Liver (tissue), 3 donors: ENCODE results near the gene PPP4R1.

ENCODE experiments used
- EGR1 ChIP-seq, 2 donors: IDR thresholded peaks; 2 replicates each; pipeline ENCODE4 v1.6.1; 2016 to 2018; ENCODE audit warnings: antibody characterized with exemption in 2 of 2, low read depth in 2 of 2
- FOXA1 ChIP-seq: IDR thresholded peaks from 2 replicates; pipeline ENCODE4 v1.6.1; 2016; ENCODE audit warnings: antibody characterized with exemption
- FOXA2 ChIP-seq: IDR thresholded peaks from 2 replicates; pipeline ENCODE4 v1.6.1; 2016; ENCODE audit warnings: antibody characterized with exemption
- HNF4A ChIP-seq, 2 donors: conservative IDR thresholded peaks; 2 replicates each; pipeline ENCODE4 v1.6.1; 2016; ENCODE audit warnings: antibody characterized with exemption in 2 of 2, mild to moderate bottlenecking in 2 of 2
- HNF4G ChIP-seq: IDR thresholded peaks from 2 replicates; pipeline ENCODE4 v1.6.1; 2016; ENCODE audit warnings: antibody characterized with exemption
- JUND ChIP-seq, 2 donors: IDR thresholded peaks; 2 replicates each; pipeline ENCODE4 v1.6.1; 2016; ENCODE audit warnings: antibody characterized with exemption in 2 of 2
- REST ChIP-seq: IDR thresholded peaks from 2 replicates; pipeline ENCODE4 v1.6.1; 2016; ENCODE audit warnings: antibody characterized with exemption, mild to moderate bottlenecking
- SP1 ChIP-seq: IDR thresholded peaks from 2 replicates; pipeline ENCODE4 v1.6.1; 2018; ENCODE audit warnings: antibody characterized with exemption, mild to moderate bottlenecking
- TAF1 ChIP-seq: conservative IDR thresholded peaks from 2 replicates; pipeline ENCODE4 v1.6.1; 2016; ENCODE audit warnings: antibody characterized with exemption, mild to moderate bottlenecking
- TF ChIP-seq, protein P1 (sequence below): fragments of 150-350 bp; IDR thresholded peaks from 2 replicates; pipeline ENCODE4 v1.5.1; 2017; ENCODE audit warnings: improper control_type of control experiment, low read depth, low read length; ENCODE audit not compliant: missing input control
- TF ChIP-seq, protein P2 (sequence below): IDR thresholded peaks from 2 replicates; pipeline ENCODE4 v1.6.1; 2016; ENCODE audit warnings: antibody characterized with exemption
- TF ChIP-seq, protein P3 (sequence below): IDR thresholded peaks from 2 replicates; pipeline ENCODE4 v1.6.1; 2016; ENCODE audit warnings: antibody characterized with exemption
- TF ChIP-seq, protein P4 (sequence below): IDR thresholded peaks from 2 replicates; pipeline ENCODE4 v1.6.1; 2016; ENCODE audit warnings: antibody characterized with exemption
- donor health status: healthy.
- donor health status: healthy.

DNA sequence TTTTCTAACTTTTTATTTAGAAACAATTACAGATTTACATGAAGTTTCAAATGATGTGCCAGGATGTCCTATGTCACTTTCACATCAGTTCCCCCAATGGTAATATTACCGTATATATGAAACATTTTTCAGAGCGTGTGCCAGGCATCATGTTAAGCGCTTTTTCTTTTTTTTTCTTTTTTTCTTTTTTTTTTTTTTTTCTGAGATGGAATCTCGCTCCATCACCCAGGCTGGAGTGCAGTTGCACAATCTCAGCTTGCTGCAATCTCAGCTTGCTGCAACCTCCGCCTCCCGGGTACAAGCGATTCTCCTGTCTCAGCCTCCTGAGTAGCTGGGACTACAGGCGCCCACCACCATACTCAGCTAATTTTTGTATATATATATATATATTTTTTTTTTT lies 5.6 kb upstream of the PPP4R1 start:
- no peak for TF ChIP-seq JUND (IDR thresholded peaks at IDR 0.05)
- no peak for TF ChIP-seq SP1
- TF ChIP-seq, protein P1, sequence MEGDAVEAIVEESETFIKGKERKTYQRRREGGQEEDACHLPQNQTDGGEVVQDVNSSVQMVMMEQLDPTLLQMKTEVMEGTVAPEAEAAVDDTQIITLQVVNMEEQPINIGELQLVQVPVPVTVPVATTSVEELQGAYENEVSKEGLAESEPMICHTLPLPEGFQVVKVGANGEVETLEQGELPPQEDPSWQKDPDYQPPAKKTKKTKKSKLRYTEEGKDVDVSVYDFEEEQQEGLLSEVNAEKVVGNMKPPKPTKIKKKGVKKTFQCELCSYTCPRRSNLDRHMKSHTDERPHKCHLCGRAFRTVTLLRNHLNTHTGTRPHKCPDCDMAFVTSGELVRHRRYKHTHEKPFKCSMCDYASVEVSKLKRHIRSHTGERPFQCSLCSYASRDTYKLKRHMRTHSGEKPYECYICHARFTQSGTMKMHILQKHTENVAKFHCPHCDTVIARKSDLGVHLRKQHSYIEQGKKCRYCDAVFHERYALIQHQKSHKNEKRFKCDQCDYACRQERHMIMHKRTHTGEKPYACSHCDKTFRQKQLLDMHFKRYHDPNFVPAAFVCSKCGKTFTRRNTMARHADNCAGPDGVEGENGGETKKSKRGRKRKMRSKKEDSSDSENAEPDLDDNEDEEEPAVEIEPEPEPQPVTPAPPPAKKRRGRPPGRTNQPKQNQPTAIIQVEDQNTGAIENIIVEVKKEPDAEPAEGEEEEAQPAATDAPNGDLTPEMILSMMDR, result no peak
- no peak for TF ChIP-seq REST
- TF ChIP-seq HNF4A (conservative IDR thresholded peaks at IDR 0.05), result no peak
- no peak for TF ChIP-seq TAF1
- TF ChIP-seq, protein P2, sequence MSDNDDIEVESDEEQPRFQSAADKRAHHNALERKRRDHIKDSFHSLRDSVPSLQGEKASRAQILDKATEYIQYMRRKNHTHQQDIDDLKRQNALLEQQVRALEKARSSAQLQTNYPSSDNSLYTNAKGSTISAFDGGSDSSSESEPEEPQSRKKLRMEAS, result no peak
- no peak for TF ChIP-seq FOXA1
- TF ChIP-seq, protein P3, sequence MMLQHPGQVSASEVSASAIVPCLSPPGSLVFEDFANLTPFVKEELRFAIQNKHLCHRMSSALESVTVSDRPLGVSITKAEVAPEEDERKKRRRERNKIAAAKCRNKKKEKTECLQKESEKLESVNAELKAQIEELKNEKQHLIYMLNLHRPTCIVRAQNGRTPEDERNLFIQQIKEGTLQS, result no peak
- TF ChIP-seq FOXA2, result no peak
- TF ChIP-seq, protein P4, sequence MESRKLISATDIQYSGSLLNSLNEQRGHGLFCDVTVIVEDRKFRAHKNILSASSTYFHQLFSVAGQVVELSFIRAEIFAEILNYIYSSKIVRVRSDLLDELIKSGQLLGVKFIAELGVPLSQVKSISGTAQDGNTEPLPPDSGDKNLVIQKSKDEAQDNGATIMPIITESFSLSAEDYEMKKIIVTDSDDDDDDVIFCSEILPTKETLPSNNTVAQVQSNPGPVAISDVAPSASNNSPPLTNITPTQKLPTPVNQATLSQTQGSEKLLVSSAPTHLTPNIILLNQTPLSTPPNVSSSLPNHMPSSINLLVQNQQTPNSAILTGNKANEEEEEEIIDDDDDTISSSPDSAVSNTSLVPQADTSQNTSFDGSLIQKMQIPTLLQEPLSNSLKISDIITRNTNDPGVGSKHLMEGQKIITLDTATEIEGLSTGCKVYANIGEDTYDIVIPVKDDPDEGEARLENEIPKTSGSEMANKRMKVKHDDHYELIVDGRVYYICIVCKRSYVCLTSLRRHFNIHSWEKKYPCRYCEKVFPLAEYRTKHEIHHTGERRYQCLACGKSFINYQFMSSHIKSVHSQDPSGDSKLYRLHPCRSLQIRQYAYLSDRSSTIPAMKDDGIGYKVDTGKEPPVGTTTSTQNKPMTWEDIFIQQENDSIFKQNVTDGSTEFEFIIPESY, result no peak
- no peak for TF ChIP-seq HNF4G
- no peak for TF ChIP-seq EGR1 (IDR thresholded peaks at IDR 0.05; ENCODE audit: low read depth in 2 of 2)
